Spleen (tissue), 7 donors: ENCODE results near the gene ABHD17C.

Source experiments
- CTCF ChIP-seq, 11 experiments: fragments of 200-600 bp in 7 of 11; fragments of 450-650 bp in 4 of 11; sonication (generic) in 4 of 11; IDR thresholded peaks in 8 of 11; conservative IDR thresholded peaks in 3 of 11; 1 replicate in 7 of 11; 2 replicates in 4 of 11; pipeline versions ENCODE4 v1.4.0 to v1.8.0; 2016 to 2021; ENCODE audit warnings: antibody characterized with exemption in 11 of 11, inconsistent platforms in 4 of 11, mild to moderate bottlenecking in 1 of 11
- POLR2A ChIP-seq, 3 donors: fragments of 450-650 bp; IDR thresholded peaks; one replicate each; pipeline ENCODE4 v1.5.1; 2017; ENCODE audit warnings: antibody characterized with exemption in 3 of 3, mild to moderate bottlenecking in 1 of 3
- POLR2AphosphoS5 ChIP-seq, 3 donors: sonication (generic); formaldehyde crosslinking; IDR thresholded peaks; one replicate each; pipeline ENCODE4 v1.5.1; 2017; ENCODE audit warnings: antibody characterized with exemption in 3 of 3
- donor health status: DM: no; HTN: no; CAD: no; lungs with moderate emphysema.
- donor health status: DM: no; HTN: no; CAD: no.
- donor health status: DM: no; HTN: no; CAD: no.

GRCh38 chr15:80769829-80770705, 75.0 kb downstream of the ABHD17C start:
- no peak for TF ChIP-seq POLR2A (IDR thresholded peaks at IDR 0.05)
- no peak for TF ChIP-seq CTCF (IDR thresholded peaks at IDR 0.05 in 8 of 11, conservative IDR thresholded peaks at IDR 0.05 in 3 of 11)
- TF ChIP-seq POLR2AphosphoS5 (IDR thresholded peaks at IDR 0.05) = no peak
